SJCRH30 (cell line): Measurements from ENCODE around the gene TMEM179B. TPM values are rescaled to one million over a fixed set of nuclear protein-coding genes. Genes with fewer than 3 reads are reported as not detected.
"Not testable (repeated sequence)": the region's sequence is repeated elsewhere in the genome, so short reads cannot be mapped to it uniquely, and the experiment has no call there.

Source experiments
- DNase-seq, 2 experiments: peaks; one replicate each; pipeline ENCODE4 v3.0.0-alpha.2; 2015 to 2020
- H3K27ac ChIP-seq: fragments of 250-450 bp; sonication (Bioruptor Pico); 2 replicates; pipeline ENCODE4 v1.5.1; 2020; ENCODE audit warnings: mild to moderate bottlenecking, moderate library complexity
- H3K27me3 ChIP-seq: fragments of 250-450 bp; sonication (Bioruptor Pico); 2 replicates; pipeline ENCODE4 v1.5.1; 2020; ENCODE audit warnings: mild to moderate bottlenecking, moderate library complexity
- H3K36me3 ChIP-seq: fragments of 250-450 bp; sonication (Bioruptor Pico); 2 replicates; pipeline ENCODE4 v1.5.1; 2020; ENCODE audit warnings: mild to moderate bottlenecking, moderate library complexity
- H3K4me1 ChIP-seq: fragments of 250-450 bp; sonication (Bioruptor Pico); 2 replicates; pipeline ENCODE4 v1.5.1; 2020; ENCODE audit warnings: mild to moderate bottlenecking, moderate library complexity
- H3K4me3 ChIP-seq: fragments of 250-450 bp; sonication (Bioruptor Pico); 2 replicates; pipeline ENCODE4 v1.5.1; 2020; ENCODE audit warnings: mild to moderate bottlenecking, moderate library complexity
- H3K9me3 ChIP-seq: fragments of 250-450 bp; sonication (Bioruptor Pico); replicated peaks from 2 replicates; pipeline ENCODE4 v1.5.1; 2020; ENCODE audit warnings: mild to moderate bottlenecking, moderate library complexity
- total RNA-seq: library from RNA; depleted of rRNA; stranded (reverse); fragments of >200 nt; shearing (Covaris generic); gene quantifications from 2 replicates; pipeline ENCODE4 v1.2.3, GENCODE V29; 2014

TMEM179B gene
- total RNA-seq, 1 experiment from 2014 or later, result 27.6 TPM

DNA sequence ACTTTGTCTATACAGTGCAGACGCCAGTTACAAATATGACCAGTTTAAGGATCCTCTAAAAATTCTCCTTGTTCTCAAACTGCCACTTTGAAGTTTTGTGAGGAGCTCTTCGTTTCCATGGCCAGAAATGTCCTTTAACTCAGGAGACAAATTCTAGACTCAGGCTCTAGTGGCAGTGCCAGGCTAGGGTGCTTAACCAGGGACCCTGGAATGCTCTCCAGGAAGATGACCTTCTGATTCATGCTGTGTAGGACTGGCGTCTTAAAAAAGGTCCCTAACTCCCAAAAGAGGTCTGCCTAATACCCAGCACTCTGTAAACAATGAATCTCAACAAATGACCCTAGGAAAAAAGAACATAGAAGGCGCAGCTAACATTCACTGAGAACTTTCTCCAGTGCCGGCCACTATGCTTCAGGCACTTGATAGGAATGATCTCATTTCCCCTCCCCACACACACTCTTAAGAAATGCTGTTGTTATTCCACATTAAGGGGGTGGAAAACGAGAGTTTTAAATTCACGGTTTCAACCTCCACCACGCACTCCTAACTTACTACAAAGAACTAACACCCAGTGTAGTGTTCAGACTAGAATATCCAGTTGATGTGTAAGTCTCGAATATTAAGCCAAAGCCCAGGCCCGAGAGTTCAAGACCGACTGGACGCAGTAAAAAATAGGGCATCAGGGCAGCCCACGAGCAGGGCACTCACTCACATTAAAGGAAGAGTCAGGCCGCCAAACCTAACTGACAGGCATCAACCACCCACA is 17.3 kb downstream of the TMEM179B start:
- Histone ChIP-seq H3K4me3 (peak overlapping the region; percentile 74), H3K27ac (peak overlapping the region; percentile 4; the same call in 1 of the 2 replicates), H3K27me3 (no peaks in the 10 kb centered on the region), H3K9me3 (no peaks in the 10 kb centered on the region), H3K36me3 (peaks cover 33% of the 10 kb centered on the region), H3K4me1 (peaks cover 6% of the 10 kb centered on the region; the same call in 1 of the 2 replicates)
- DNase-seq, result peak in 1 of 2 experiments; percentile 33

DNA sequence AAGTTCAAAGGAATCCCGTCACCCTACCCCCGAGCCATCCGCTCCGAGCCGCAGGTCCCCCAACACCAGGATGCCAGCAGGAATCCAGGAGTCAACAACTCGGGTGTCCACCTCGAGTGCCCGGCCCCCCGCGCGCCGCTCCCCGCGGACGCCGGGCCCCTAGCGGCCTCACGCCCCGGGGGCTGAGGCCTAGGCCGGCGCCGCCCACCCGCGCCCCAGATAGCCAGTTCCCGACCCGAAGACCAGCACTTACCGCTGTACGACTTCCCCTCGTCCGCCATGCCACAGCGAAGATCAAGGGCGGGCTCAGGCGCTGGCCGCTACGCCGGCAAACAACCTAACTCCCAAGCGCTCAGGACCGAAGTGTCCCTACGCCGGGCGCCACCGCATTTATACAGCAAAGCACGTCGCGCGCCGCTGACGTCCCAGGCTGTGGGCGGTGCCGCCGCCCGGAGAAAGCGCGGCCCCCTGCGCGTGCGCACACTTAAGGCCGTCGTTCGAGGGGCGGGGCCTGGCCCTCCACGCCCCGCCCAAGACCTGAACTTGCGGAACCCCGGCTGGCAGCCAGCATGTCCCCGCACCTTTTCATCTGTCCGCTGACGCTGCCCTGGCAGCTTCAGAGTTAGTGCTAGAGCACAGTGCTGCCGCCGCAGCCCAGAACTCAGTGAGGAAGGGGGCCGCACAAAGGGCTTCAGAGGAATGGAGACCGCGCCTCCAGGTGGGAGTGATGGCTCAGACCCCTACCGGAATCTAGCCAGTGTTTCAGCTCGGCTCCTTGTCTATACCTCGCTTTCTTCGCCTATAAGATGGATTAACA is 18.1 kb downstream of the TMEM179B start, which contains the start of gene NXF1:
TSS of gene NXF1 (minus strand) at position 365 of the 817 bp plus-strand sequence. CDS start at position 281, 84 bp downstream.
- peaks cover 6% of the 10 kb centered on the region; the same call in 1 of the 2 replicates for H3K4me1 ChIP-seq
- DNase-seq, result peak; percentile 91 to 95
- H3K4me3 ChIP-seq, result peak within 1 kb of the TSS; percentile 74
- no peaks in the 10 kb centered on the region for H3K9me3 ChIP-seq
- peak within 1 kb of the TSS; percentile 4; the same call in 1 of the 2 replicates for H3K27ac ChIP-seq
- H3K36me3 ChIP-seq, result peaks cover 27% of the 10 kb centered on the region
- no peaks in the 10 kb centered on the region for H3K27me3 ChIP-seq

DNA sequence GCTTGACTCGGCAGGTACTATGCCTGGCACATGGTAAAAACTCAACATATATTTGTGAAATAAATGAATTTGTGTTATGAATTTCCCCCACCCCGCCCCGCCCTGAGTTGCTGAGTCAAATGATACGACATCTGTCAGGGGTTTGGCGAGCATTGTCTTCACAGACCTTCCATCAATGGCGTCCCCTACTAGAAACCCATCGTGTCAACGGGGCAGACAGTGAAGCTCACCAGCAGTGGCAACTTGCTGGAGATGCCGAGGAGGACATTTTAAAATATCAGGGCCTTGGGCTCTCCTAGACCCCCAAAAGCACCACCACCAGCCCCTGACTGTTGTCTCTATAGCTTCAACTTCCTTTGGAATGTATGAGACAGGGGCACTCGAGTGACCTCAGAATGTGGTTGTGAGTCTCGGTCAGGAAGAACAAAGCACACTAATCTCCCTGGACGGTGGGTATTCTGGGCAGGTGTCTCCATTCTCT is 18.8 kb downstream of the TMEM179B start:
- H3K36me3 ChIP-seq, result peaks cover 22% of the 10 kb centered on the region
- H3K27ac ChIP-seq, result no peak overlapping the region
- H3K4me1 ChIP-seq, result peaks cover 6% of the 10 kb centered on the region; the same call in 1 of the 2 replicates
- H3K4me3 ChIP-seq, result peak overlapping the region; percentile 74
- no peak for DNase-seq
- H3K9me3 ChIP-seq, result no peaks in the 10 kb centered on the region
- no peaks in the 10 kb centered on the region for H3K27me3 ChIP-seq

DNA sequence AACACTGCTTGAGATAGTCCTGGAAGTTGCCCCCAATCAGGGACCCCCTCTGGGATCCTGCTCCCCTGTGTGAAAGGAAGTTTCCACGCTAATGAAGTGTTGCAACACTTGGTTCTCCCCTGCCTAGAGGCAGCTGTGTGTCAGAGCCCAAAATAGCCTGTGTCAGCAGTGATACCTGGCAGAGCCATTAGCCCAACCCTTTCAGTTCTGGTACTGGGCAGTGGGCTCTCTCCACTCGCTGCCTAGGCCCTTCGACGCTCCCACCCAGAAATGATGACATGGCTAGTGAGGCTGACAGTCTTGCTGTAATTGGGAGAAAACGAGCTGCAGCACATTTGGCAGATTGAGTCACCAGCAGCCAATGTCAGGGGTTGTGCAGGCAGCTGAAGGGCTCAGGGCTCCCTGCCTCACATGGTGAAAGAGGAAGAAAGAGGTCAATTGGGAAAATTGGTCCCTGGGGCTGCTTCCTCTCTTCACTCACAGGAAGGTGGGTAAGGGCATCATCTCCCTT is 19.5 kb downstream of the TMEM179B start:
- H3K27me3 ChIP-seq, result no peaks in the 10 kb centered on the region
- H3K36me3 ChIP-seq, result peaks cover 16% of the 10 kb centered on the region
- no peak overlapping the region for H3K4me3 ChIP-seq
- no peak for DNase-seq
- H3K27ac ChIP-seq, result no peak overlapping the region
- no peaks in the 10 kb centered on the region for H3K9me3 ChIP-seq
- H3K4me1 ChIP-seq, result peaks cover 6% of the 10 kb centered on the region; the same call in 1 of the 2 replicates

DNA sequence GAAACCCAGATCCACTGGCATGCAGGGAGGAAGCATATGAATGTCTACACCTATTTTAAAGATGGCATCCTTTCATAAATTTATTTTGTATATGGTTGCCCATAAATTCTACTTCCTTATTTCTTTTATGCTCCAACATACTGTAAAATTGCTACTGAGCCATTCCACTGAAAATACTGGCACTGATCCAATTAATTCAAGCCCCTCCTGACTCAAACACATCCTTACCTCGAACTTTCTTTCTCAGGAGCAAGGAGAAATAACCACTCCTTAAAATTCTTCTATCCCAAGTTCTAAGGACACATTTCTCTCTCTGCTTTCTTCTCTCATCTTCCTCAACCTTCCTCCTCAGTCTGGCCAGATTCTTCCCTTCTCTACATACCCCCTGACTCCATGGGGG is 23.5 kb downstream of the TMEM179B start:
- Histone ChIP-seq H3K4me3 (no peak overlapping the region), H3K36me3 (no peaks in the 10 kb centered on the region; the same call in 1 of the 2 replicates), H3K27ac (no peak overlapping the region), H3K4me1 (no peaks in the 10 kb centered on the region), H3K27me3 (no peaks in the 10 kb centered on the region), H3K9me3 (no peaks in the 10 kb centered on the region)
- no peak for DNase-seq

DNA sequence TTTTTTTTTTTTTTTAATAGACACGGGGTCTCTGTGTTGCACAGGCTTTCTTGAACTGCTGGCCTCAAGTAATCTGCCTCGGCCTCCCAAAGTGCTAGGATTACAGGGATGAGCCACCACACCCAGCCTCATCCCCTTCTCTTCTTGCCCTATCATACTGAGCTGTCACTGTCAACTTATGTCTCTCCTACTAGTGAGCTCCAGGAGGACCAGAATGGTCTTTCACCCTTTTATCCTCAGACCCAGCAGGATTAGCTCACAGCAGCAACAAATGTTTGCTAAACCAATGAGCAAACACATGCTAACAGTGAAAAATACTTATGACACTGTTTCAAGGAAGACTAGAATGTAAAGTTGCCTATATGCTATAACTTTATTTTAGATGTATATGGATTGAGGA is 24.5 kb downstream of the TMEM179B start:
- no peak for DNase-seq
- no peaks in the 10 kb centered on the region; the same call in 1 of the 2 replicates for H3K36me3 ChIP-seq
- no peak overlapping the region for H3K4me3 ChIP-seq
- H3K9me3 ChIP-seq, result no peaks in the 10 kb centered on the region
- no peak overlapping the region for H3K27ac ChIP-seq
- no peaks in the 10 kb centered on the region for H3K4me1 ChIP-seq
- H3K27me3 ChIP-seq, result no peaks in the 10 kb centered on the region

DNA sequence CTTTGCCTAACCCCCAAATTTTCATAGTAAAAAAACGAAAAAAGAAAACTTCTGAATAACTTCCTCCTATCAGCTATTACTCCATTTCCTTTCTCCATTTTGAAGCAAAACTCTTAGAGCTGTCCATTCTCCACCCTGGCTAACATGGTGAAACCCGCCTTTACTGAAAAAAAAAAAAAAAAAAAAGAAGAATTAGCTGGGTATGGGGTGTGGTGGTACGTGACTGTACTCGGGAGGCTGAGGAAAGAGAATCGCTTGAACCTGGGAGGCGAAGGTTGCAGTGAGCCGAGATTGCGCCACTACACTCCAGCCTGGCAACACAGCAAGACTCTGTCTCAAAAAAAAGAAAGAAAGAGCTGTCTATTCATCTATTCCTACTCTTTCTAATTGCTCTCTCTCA is 29.4 kb downstream of the TMEM179B start:
- Histone ChIP-seq H3K4me3 (no peak overlapping the region), H3K9me3 (no peaks in the 10 kb centered on the region), H3K27me3 (no peaks in the 10 kb centered on the region), H3K27ac (no peak overlapping the region), H3K4me1 (no peaks in the 10 kb centered on the region), H3K36me3 (peaks cover 16% of the 10 kb centered on the region)
- DNase-seq, result no peak

DNA sequence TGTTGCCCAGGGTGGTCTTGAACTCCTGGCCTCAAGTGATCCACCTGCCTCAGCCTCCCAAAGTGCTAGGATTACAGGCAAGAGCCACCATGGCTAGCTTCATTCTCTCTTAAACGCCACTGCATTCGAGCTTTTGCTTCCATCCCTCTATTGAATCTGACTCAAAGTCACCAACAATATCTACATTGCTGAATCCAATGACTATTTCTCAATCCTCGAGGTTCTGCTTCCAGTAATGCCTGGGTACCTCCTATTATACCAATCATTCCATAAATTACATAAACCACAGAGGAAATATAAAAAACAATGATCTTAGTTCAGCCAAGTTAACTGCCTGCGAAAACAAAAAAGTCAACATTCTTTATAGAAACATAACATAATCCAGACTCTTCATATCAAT is 29.9 kb downstream of the TMEM179B start:
- no peak overlapping the region for H3K27ac ChIP-seq
- no peaks in the 10 kb centered on the region for H3K27me3 ChIP-seq
- H3K4me1 ChIP-seq, result no peaks in the 10 kb centered on the region
- no peak overlapping the region for H3K4me3 ChIP-seq
- H3K9me3 ChIP-seq, result no peaks in the 10 kb centered on the region
- DNase-seq, result no peak
- peaks cover 20% of the 10 kb centered on the region for H3K36me3 ChIP-seq

DNA sequence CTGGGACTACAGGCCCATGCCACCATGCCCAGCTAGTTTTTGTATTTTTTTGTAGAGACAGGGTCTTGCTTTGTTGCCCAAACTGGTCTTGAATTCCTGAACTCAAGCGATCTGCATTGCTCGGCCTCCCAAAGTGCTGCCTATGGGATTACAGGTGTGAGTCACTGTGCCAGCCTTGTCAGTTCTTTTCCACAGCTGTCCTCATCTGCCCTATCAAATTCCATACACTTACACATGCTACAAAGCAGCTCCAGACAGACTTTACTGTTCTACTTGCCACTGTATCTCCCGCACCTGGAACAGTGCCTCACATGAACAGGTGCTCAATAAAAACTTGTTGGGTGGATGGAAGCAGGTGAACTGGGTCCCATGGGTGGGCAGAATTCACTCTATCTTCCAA is 36.5 kb downstream of the TMEM179B start:
- no peaks in the 10 kb centered on the region for H3K9me3 ChIP-seq
- H3K4me1 ChIP-seq, result no peaks in the 10 kb centered on the region
- no peak overlapping the region for H3K27ac ChIP-seq
- no peak overlapping the region for H3K4me3 ChIP-seq
- peak in 1 of 2 experiments; percentile 27 for DNase-seq
- H3K27me3 ChIP-seq, result no peaks in the 10 kb centered on the region
- peaks cover 47% of the 10 kb centered on the region for H3K36me3 ChIP-seq

DNA sequence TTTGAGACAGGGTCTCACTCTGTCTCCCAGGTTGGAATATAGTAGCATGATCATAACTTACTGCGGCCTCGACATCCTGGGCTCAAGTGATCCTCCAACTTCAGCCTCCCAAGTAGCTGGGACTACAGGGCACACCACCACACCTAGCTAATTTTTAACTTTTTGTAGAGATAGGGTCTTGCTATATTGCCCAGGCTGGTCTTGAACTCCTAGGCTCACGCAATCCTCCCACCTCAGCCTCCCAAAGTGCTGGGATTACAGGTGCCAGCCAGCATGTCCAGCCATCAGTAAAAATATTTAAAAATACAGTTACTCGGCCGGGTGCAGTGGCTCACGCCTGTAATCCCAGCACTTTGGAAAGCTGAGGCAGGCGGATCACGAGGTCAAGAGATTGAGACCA is 40.9 kb downstream of the TMEM179B start:
- not testable (repeated sequence) for DNase-seq, H3K9me3 ChIP-seq, H3K4me1 ChIP-seq, H3K27me3 ChIP-seq, H3K4me3 ChIP-seq, H3K27ac ChIP-seq
- peaks cover 25% of the 10 kb centered on the region for H3K36me3 ChIP-seq

DNA sequence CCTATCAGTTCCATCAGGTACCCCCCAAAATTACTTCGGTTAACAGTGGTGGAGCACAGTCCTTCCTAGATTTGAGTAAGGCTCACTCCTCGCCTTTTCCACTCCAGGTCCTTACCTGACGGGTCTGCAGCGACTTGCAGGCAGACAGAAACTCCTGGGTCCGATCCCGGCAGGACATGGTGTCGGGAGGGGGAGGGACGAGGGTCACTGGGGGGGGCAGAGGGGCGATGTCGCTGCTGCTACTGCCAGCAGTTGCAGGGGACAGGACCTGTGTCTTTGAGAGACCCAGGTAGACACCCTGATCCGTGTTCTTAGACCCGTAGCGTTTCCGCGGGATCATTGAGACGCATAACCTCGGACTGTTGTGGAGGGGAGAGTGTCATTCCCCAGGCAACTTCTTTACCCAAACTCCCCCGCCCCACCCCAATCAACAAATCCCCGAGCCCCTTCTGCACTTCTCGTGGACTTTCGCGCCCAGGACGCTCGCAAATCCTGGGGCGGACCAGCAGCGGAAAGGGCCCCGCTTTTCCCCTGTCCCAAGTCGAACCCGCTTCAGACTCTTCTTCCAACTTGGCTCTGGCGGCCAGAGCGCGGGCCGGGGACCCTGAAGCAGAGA is 43.8 kb downstream of the TMEM179B start:
- peak in 1 of 2 experiments; percentile 73 for DNase-seq
- H3K36me3 ChIP-seq, result peaks cover 21% of the 10 kb centered on the region
- no peaks in the 10 kb centered on the region for H3K9me3 ChIP-seq
- no peaks in the 10 kb centered on the region for H3K4me1 ChIP-seq
- peak overlapping the region; percentile 86 for H3K4me3 ChIP-seq
- peak overlapping the region; percentile 75 for H3K27ac ChIP-seq
- H3K27me3 ChIP-seq, result no peaks in the 10 kb centered on the region

DNA sequence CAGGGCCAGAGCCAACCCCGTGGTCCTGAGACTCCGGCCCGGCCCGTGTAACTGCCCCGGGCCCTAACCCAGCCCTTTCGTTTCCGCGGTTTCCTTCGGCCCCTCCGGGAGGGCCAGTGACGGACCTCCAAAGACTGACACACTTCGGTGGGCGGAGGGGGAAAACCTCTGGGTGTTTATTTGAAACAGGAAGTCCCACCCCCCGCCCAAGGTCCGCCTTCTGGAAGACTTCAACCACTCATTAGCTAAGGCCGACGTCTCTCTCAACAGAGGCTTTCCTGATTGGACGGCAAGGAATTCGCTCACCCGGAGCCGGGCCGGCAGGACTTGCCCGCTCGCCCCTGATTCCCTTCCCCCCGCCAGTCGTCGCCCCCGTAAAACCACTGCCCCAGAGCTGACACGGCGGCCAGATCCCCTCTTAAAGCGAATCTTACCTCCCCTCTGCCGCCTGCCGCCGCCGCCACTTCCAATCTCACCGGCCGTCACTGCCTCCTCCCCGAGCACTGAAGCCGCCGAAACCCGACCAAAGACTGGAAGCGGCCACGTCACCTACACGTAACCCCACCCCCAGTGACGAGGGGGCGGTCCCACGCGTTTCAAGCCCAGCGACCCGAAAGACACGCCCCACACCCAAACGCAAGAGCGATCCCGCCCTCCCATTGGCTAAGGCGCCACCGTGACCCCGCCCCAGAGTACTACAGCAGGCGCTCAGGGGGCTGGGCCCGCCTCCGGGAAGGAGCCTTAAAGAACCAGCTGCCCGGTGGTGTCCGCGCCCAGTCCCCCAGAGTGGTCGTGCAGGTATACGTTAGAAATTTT is 44.5 kb downstream of the TMEM179B start, which contains the start of gene STX5:
TSS of gene STX5 (minus strand) at position 532 of the 816 bp plus-strand sequence. CDS start 808 bp downstream, outside the sequence.
- Histone ChIP-seq H3K9me3 (no peaks in the 10 kb centered on the region), H3K27ac (peak within 1 kb of the TSS; percentile 75), H3K4me3 (peak within 1 kb of the TSS; percentile 86), H3K36me3 (peaks cover 21% of the 10 kb centered on the region), H3K27me3 (no peaks in the 10 kb centered on the region), H3K4me1 (no peaks in the 10 kb centered on the region)
- peak; percentile 98 for DNase-seq

DNA sequence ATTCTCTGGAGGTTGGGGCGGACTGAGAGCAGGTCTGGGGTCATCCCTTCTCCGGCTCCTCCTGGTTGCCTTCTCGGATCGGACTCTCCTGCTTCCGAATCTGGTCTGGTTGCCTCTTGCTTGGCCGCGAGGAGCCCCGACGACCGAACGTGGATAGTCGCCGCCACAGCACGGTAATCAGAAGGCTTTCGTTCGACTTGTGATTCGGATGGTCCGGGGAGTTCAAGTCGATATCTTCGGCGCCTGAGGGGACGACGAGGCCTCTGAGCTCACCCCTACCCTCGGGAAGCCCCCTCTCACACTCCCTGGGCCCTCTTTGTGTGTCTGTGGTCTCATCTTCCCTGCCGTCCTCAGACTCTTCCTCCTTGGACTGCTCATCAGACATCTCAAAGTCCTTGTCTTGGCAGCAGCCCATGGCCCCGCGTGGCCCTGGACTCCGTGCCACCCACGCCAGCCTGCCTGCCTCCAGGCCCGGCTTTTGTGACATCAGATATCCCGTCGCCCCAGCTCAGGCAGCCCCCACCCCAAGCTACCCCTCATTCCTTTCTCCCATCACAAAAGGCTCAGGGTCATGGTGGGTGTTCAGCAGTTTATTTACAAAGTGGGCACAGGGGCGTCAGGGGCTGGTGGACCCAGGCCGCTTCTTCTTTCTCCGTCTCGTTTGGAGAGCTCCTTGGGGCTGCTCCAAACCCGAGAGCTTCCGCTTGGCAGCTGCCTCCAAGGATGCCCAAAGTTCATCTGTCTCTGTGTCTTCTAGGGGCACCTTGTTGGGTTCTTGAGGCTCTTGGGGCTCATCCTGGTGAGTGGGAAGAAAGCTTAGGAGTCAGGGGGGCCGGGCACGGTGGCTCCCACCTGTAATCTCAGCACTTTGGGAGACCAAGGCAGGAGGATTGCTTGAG is 45.4 kb downstream of the TMEM179B start, which contains the start of gene TEX54:
TSS of gene TEX54 (minus strand) at position 506 of the 899 bp plus-strand sequence.
- peak within 1 kb of the TSS; percentile 75 for H3K27ac ChIP-seq
- DNase-seq, result no peak
- no peaks in the 10 kb centered on the region for H3K27me3 ChIP-seq
- H3K4me3 ChIP-seq, result peak within 1 kb of the TSS; percentile 86
- peaks cover 17% of the 10 kb centered on the region for H3K36me3 ChIP-seq
- H3K9me3 ChIP-seq, result no peaks in the 10 kb centered on the region
- H3K4me1 ChIP-seq, result no peaks in the 10 kb centered on the region
